GM19238 (cell line): Measurements from ENCODE around the gene RPLP2.

Source experiments
- DNase-seq: peaks from one replicate; pipeline ENCODE4 v3.0.0; 2011; ENCODE audit warnings: low spot score; ENCODE audit not compliant: insufficient read length

The RPLP2 gene

DNA sequence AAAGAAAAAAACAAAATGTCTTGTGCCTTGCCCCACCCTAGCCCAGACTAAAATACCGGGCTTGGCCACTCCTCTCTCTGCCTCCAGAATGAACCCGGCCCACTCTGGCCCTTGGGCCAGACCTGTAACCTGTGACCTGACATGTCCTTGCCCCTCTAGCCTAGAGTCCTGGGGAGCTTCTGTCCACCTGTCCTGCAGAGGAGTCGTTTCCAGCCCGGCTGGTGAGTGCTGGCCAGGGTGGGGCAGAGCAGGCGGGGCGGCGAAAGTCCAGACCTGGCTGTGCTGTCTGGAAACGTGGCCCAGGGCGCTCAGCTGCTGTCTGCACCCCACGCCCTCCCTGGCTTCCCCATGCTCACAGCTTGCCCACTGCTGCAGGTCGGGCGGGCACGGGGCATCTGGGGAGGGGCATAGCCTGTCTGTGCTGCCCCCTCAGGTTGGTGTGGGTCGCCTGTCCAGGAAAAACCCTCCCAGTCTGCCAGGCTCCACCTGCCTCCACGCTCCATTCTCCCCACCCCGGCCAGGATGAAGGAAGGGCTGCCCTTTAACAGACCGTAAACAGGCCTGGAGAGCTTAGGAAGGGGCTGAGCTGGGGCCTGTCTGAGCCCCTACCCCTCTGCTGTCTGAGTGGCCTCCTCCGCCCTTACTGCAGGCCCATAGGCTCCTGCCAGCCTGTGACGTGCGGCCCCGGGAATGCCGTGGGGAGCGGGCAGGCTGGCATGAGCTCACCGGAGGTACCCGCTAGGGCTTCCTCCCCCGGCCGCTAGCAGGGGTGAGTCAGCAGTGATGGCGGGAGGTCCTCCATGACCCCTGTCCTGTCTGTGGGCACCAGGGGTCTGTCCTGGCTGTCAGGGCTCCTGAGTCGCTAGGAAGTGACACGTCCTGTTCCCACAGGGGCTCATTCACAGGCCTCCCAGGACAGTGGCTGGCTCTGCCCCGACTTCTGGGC is 24.9 kb downstream of the RPLP2 start:
- DNase-seq, result no peak

DNA sequence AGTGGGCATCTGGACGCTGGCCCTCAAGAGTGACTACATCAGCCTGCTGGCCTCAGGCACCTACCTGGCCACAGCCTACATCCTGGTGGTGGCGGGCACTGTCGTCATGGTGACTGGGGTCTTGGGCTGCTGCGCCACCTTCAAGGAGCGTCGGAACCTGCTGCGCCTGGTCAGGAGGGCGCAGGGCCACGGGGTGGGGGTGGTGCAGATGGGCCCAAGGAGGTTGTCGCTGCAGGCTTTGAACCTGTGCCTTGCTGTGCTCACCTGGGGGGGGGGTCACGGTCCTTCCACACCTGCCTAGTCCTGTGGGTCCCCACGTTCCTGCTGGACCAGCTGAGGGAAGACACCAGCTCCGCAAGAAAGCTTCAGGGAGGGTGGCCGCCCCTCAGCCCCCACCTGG is 26.5 kb downstream of the RPLP2 start:
- no peak for DNase-seq

DNA sequence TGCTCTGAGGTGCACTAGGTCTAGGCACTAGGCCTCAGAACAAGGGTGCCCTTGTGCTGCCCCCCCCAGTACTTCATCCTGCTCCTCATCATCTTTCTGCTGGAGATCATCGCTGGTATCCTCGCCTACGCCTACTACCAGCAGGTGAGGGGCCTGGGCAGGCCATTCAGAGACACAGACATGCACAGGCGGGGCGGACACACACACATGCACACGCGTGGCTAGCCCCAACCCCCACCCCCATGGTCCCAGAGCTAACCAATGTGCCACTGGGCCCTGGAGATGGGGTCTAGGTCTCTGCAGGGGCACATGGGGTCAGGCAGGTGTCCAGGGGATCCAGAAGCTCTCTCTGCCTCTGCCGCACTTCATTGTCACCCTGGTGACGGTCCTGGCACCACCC is 26.9 kb downstream of the RPLP2 start:
- DNase-seq, result no peak

DNA sequence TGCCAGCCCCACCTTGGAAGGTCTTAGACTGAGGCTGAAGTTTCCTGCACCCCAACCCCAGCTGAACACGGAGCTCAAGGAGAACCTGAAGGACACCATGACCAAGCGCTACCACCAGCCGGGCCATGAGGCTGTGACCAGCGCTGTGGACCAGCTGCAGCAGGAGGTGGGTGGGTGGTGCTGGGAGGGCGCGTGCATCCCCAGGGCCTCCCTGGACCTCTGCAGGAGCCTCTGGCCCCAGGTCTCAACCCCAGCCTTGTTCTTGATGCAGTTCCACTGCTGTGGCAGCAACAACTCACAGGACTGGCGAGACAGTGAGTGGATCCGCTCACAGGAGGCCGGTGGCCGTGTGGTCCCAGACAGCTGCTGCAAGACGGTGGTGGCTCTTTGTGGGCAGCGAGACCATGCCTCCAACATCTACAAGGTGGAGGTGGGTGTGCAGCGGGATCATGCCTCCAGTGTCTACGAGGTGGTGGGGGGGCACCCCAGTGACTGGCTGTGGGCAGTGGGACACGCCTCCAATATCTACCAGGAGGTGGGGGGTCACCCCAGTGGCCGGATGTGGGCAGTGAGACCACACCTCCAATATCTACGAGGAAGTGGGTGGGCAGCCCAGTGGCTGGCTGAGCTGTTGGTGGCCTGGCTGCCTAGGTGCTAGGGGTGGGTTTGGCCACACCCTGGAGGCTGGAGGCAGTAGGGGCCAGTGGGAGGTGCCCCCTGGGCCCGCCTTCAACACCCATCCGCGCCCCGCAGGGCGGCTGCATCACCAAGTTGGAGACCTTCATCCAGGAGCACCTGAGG is 27.6 kb downstream of the RPLP2 start:
- no peak for DNase-seq

DNA sequence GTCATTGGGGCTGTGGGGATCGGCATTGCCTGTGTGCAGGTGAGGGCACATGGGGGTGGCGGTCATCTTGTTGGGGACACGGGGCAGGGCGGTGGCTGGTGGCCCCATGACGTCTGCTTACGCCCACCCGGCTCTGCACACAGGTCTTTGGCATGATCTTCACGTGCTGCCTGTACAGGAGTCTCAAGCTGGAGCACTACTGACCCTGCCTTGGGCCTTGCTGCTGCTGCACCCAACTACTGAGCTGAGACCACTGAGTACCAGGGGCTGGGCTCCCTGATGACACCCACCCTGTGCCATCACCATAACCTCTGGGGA is 28.2 kb downstream of the RPLP2 start:
- DNase-seq, result no peak

DNA sequence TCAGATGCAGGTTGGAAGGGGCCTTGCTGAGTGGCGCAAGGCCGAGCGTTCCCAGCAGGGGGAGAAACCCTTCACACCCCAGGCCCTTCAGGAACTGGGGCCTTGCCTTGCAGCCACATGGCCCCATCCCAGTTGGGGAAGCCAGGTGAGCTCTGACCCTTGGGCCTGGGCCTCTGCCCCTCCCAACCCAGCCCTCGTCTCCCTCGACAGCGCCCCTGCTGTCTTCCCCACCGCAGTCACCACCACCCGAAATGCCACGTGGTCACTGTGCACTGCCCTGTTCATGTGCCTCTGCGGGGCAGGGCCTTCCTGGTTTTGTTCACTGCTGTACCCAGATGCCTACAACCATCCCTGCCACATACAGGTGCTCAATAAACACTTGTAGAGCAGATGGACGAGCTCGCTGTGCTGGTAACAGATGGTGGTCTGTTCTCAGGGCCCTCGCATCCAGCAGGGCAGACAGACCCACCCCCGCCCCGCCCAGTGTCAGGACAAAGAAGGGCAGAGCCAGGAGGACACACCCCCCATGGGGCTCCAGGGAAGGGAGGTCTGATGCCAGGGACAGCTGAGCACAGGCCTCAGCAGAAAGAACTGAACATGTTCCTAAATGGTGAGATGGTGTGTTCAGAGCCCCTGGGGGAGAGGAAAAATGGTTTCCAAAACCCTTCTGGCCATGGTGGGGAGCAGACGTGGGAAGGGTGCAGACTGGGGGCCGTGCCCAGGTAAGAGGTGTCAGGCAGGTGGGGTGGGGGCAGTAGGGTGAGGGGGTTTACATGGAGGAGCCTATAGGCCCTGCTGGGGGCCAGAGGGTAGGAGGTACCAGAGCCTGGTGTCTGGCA is 28.9 kb downstream of the RPLP2 start:
- no peak for DNase-seq

DNA sequence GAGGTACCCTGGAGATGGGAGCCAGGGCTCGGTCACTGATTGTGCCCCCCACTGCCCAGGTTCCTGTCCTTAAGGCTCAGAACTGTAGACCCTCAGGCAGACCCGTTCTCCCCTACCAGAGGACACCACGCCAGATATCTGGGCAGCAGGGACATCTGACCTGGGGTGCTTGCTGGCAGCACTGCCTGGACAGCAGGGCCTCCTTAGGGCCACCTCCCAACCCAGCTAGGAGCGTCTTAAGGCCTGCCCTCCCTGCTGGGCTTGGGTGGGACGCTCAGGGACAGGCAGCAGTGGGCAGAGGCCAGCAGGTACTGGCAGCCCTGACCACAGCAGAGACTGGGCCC is 29.5 kb downstream of the RPLP2 start:
- no peak for DNase-seq

DNA sequence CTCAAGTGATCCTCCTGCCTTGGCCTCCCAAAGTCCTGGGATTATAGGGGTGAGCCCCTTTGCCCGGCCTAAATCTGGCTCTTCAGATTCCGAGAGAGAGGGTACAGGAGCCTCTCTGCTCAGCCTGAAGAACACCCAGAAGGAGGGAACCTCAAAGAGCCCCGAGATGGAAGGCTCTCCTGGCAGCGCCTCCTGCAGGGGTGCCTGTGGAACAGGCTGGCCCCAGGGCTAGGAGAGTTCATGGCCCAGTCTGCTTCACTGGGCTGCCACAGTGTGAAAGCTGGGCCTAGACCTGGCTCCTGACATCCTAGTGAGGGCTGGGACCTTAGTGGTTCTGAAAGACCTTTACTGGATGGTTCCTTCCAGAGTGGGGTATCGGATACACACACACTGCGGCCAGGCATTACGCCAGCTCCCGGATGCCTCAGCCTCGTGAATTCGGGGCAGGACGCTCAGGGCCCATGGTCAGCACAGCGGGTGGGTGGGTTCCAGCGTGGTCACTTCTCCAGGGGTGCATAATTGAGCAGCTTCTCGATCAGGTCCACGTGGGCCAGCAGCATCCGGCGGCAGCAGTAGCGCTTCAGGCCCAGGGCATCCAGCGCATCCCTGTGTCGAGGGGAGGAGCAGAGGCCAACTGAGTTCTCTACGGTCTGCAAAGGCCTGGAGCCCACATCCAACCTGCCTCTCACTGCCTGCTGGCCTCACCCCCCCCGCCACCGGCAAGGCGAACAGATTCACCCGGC is 30.3 kb downstream of the RPLP2 start:
- DNase-seq, result no peak

DNA sequence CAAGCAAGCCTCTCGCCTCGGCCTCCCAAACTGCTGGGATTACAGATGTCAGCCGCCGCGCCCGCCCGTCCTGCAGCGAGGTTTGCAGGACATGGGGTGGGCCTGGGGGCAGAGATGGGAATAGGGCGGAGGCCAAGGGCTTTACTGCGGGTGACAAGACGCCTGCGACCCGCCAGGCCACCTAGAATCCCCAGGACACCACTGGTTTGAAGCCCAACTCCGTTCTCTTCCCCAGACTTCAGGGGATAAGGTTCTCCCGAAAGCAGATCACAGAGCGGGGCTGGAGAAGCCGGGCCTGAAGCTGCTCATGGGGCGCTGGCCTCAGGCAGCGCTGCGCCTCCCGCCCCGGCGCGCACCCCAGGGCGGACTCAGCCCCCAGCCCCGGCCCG is 32.2 kb downstream of the RPLP2 start:
- DNase-seq, result no peak

DNA sequence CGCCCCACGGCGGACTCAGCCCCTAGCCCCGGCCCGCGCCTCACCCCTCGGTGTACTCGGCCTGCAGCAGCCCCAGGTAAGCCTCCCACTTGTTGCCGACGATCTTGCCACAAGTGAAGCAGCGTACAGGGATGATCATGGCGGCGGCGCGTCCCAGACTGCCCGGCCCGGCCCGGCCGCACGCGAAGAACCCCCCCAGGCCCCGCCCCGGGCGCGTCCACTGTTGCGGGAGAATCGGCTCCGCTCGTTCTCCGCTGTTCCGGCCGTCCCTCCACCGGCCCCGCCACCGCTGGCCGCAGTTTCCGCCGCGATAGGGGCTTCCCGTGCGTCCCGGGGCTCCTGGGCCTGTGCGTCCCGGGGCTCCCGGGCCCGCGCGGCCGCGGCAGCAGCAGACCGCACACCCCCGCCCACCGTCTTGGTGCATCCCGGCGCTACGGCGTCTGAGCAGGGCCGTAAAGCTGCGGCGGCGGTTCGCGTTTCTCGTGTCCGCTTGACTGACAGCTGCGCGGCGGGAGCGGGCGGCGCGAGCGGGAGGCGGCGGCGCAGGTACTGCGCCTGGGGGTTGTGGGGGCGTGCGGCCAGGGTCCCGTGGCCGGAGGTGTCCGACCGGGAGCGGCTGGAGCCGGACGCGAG is 32.7 kb downstream of the RPLP2 start, which contains the start of the genes POLR2L and TSPAN4:
TSS of gene POLR2L (minus strand) at position 160 of the 633 bp plus-strand sequence. CDS start at position 139, 21 bp downstream.
TSS of gene TSPAN4 (plus strand) at position 483 of the 633 bp plus-strand sequence. CDS start 7,453 bp downstream, outside the sequence.
- peak; percentile 98 for DNase-seq

DNA sequence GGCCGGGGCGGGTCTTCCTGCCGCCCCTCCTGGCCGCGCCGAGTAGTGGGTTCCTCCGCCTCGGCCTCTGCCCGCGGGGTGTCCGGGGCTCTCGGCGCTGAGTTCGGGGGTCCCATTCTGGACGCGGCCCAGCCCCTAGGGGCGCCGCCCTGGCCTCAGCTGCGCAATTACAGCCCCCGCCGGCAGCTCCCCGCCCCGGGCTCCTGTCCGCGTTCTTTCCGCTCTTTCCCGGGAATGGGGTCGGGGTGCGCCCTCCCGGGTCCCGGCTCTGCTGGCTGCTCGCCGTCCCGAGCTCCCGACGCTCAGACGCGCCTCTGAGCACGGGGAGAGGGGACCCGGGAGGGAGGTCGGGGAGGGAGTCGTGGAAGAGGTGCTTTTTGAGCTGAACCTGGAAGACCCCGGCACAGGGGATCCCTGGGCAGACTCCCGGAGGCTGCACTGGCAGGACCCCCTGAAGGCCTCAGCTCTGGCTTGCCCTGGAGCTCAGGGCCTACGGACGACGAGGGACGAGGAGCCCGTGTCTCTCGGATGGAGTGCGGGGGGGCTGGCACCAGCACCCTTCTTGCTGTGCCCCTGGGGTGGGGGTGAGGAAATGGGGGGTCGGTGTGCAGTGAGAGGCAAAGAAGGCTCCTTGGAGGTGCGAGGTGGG is 33.4 kb downstream of the RPLP2 start:
- peak; percentile 47 for DNase-seq

DNA sequence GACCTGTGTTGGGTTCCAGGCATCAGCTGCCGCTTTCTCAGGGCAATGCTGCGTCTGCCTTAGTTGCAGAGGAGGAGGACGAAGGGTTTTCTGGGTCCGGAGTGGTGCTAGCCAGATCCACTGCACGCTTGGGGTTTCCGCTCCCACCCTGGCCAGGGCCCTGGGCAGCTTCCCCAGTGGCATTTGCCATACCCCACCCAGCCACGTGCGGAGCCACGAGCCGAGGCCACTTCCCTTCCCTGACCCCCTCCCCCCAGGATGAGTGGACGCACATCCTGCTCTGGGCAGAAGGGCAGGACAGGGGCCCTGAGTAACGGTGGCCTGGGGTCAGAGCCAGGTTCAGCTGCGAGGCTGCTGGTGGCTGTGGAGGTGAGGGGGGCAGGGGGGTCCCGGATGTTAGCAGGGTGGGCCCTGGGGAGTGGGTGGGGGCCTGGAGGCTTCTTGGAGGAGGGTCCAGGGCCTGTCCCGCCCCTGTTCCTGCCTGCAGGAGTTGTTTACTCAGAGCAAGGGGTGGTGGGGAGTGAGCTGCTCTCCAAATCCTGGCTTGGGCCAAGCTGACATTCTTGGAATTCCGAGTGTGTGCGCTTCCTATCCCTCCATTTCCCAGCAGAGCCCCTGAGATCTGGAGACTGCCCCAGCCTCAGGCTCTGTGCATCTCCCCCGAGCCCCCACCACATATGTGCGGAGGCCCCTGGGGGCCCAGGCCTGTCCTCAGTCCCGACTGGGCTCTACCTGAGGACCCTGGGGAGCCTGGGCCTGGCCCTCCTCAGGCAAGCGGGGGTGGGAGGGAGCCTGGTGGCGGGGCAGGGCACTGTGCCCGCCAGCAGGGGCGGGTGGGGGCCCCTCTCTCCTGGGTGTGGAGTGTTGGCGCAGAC is 34.3 kb downstream of the RPLP2 start:
- no peak for DNase-seq

DNA sequence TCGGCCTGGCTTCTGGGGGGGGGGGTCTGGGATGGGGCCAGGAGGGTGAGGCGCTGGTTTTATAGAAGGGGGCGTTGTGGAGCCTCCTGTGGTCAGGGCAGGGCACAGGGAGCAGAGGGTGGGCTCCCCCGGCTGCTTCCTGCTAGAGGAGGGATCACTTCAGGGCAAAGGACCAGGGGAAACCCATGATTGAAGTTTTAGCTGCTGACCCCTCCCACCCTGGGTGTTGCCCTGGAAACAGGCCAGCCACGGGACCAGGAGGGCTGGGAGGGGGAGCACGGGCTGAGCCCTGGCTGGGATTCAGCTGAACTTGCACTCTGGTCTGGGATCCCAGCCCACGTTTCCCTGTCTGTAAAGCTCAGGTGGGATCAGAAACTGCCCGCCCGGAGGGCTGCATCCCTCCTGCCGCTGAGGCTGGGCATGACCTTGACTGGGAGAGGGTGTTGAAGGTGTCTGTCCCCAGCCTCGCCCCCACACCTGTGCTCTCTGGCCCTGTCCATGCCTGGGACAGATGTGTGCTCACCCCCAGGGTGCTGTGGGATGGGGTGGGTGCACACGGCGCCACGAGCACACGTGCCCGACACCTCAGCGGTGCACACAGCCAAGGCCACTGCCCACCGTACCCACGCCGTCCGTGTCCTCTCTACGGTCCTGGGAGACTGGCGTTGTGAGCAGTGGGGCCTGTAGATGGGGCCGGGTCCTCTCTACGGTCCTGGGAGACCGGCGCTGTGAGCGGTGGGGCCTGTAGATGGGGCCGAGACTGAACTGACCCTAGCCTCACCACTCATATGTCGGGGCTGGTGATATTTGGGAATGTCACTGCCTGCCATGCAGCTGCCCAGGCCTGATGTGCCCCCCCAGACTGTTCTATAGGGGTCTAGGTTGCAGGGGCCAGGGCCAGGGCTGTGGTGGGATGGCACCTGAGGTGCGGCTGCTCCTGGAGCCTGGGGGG is 35.2 kb downstream of the RPLP2 start:
- peak; percentile 52 for DNase-seq

DNA sequence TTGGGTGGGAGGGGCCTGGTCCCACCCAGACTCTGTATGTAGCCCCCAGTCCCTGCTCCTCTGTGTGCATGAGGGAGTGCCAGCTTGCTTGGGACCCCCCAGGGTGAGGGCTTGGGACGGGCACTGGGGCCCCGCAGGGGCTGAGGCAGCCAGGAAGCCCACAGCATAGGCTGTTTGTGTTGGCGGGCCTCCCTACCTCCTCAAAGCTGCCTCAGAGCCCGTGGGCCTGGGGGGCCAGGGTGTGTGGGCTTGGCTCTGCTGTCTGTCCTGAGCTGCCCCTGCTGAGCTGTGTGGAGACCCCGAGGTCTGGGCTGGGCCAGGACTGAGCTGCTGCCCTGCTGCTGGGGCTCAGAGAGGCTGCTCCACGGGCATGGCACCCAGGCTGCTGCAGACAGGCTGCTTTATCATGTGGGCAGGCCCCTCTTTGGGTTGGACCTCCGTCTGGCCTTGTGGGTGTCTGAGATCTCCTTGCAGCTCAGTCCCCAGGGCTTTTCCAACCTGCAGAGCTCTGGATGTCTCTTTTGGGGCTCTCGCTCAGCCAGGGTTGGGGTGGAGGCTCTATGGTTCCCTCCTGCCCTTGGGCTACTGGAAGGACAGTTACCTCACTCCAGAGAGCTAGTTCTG is 36.2 kb downstream of the RPLP2 start:
- no peak for DNase-seq

DNA sequence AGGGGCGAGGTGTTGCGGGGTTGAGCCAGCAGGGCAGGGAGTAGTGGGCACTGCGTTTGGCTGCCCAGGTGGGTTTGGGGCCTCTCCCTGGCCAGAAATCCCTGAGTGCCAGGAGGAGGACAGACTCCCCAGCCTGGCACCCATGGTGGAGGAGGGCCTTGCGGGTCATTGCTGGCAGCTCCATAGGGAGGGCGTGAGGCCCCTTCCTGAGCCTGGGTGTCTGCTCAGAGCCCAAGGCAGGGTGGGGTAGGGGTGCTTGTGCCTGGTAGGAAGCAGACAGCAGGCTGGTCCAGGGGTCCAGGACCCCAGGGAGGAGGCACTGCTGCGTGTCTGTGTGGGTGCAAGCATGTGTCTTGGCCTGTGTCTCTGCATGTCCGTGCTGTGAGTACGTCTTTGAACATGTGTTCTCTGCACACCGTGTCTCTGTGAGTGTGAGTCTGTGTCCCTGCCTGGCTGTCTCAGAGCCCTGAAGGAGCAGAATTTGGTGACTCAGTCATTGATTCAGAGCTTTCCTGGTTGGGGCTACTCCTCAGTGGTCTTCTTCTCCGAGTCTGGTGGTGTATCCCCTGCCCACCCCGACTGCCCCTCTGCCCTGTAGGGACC is 36.8 kb downstream of the RPLP2 start:
- DNase-seq, result no peak

DNA sequence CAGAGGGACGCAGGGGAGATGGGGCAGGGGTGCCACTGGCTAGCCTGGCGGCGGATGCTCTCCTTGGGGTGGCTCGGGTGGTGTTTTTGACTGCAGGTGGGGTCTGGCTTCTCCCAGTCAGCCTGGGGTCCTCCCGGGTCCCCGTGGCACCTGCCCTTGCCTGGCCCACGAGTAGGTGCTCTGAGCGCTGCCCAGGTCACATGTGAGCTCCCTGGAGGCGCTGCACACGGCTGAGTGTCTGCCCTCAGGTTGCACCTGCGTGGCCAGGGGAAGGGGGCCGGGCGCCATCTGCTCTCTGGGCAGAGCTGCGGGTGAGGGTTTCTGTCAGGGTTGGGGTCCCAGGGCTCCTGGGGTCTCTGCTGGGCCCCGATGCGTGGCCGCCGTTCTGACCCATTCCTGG is 38.1 kb downstream of the RPLP2 start:
- DNase-seq, result no peak

DNA sequence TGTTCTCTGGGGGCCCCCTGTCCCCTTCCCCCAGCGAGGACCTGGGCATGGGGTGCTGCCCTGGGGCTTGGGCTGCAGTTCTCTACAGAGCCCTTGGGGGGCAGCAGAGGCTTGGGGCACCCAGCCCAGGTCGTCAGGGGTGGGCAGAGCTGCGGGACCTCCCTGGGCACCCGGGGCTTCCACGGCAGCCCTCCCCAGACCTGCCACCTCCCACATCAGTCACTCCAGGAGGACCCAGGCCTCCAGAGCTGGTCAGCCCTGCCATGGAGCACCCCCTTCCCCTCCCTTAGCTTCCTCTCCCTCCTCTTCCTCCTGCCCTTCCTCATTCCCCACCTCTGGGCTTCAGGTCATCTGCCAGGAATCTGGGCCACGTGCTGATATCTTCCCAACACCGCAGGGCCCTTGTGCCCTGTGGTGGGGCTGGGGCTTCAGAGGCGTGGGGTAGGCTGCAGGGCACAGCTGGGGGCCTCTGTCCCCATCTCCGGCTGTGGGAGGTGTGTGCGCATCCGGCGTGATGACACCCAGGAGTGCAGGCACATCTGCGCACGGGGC is 38.7 kb downstream of the RPLP2 start:
- DNase-seq, result peak; percentile 91
